A549 (cell line): ENCODE data around the gene MARF1.
"Not testable (repeated sequence)": the region's sequence is repeated elsewhere in the genome, so short reads cannot be mapped to it uniquely, and the experiment has no call there.

ENCODE experiments used
- CHD4 ChIP-seq: fragments of 200-600 bp; sonication (generic); IDR thresholded peaks from 2 replicates; pipeline ENCODE4 v1.6.1; 2016; ENCODE audit warnings: antibody characterized with exemption, mild to moderate bottlenecking, borderline replicate concordance
- JUNB ChIP-seq: fragments of >200 bp; sonication (Bioruptor Twin); formaldehyde crosslinking; IDR thresholded peaks from 2 replicates; pipeline ENCODE4 v1.6.1; 2016
- POLR2A ChIP-seq: IDR thresholded peaks from 2 replicates; pipeline ENCODE4 v1.6.1; 2012; ENCODE audit warnings: mild to moderate bottlenecking, low read length
- RAD21 ChIP-seq, 2 experiments: fragments of >200 bp in 1 of 2; sonication (Bioruptor Twin) in 1 of 2; formaldehyde crosslinking in 1 of 2; IDR thresholded peaks in 1 of 2; conservative IDR thresholded peaks in 1 of 2; 2 replicates in 1 of 2; 3 replicates in 1 of 2; pipeline ENCODE4 v1.6.1; 2012 to 2018; ENCODE audit warnings: inconsistent platforms in 1 of 2
- RARB ChIP-seq: fragments of 250-450 bp; sonication (Bioruptor Pico); IDR thresholded peaks from 2 replicates; pipeline ENCODE4 v1.8.0; 2021; ENCODE audit warnings: mild to moderate bottlenecking, moderate library complexity
- TP53 ChIP-seq: fragments of 250-450 bp; sonication (Bioruptor Pico); IDR thresholded peaks from 2 replicates; pipeline ENCODE4 v1.5.0; 2021; ENCODE audit warnings: mild to moderate bottlenecking, moderate library complexity
- TF ChIP-seq, protein P1 (sequence below): fragments of 200-600 bp; sonication (generic); IDR thresholded peaks from 2 replicates; pipeline ENCODE4 v1.6.1; 2016; ENCODE audit warnings: antibody characterized with exemption, mild to moderate bottlenecking, moderate library complexity
- TF ChIP-seq, protein P2 (sequence below): fragments of >200 bp; sonication (Bioruptor Twin); formaldehyde crosslinking; IDR thresholded peaks from 3 replicates; pipeline ENCODE4 v1.5.1; 2016

DNA sequence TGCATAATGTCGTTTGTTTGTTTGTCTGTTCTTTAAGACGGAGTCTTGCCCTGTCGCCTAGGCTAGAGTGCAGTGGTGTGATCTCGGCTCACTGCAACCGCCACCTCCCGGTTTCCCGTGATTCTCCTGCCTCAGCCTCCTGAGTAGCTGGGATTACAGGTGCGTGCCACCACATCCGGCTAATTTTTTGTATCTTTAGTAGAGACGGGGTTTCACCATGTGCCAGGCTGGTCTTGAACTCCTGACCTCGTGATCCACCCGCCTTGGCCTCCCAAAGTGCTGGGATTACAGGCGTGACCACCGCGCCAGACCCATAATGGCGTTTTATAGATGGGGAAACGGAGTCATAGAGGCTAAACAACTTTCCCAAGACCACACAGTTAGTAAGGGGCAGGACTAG, 6.4 kb upstream of the MARF1 start:
- not testable (repeated sequence) for TF ChIP-seq JUNB; CHD4; POLR2A; TP53 (CRISPR knock-in tag); RARB (CRISPR knock-in tag); RAD21 (conservative IDR thresholded peaks at IDR 0.05 in 1 of 2, IDR thresholded peaks at IDR 0.05 in 1 of 2)
- TF ChIP-seq, protein P1, sequence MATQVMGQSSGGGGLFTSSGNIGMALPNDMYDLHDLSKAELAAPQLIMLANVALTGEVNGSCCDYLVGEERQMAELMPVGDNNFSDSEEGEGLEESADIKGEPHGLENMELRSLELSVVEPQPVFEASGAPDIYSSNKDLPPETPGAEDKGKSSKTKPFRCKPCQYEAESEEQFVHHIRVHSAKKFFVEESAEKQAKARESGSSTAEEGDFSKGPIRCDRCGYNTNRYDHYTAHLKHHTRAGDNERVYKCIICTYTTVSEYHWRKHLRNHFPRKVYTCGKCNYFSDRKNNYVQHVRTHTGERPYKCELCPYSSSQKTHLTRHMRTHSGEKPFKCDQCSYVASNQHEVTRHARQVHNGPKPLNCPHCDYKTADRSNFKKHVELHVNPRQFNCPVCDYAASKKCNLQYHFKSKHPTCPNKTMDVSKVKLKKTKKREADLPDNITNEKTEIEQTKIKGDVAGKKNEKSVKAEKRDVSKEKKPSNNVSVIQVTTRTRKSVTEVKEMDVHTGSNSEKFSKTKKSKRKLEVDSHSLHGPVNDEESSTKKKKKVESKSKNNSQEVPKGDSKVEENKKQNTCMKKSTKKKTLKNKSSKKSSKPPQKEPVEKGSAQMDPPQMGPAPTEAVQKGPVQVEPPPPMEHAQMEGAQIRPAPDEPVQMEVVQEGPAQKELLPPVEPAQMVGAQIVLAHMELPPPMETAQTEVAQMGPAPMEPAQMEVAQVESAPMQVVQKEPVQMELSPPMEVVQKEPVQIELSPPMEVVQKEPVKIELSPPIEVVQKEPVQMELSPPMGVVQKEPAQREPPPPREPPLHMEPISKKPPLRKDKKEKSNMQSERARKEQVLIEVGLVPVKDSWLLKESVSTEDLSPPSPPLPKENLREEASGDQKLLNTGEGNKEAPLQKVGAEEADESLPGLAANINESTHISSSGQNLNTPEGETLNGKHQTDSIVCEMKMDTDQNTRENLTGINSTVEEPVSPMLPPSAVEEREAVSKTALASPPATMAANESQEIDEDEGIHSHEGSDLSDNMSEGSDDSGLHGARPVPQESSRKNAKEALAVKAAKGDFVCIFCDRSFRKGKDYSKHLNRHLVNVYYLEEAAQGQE: not testable (repeated sequence)
- TF ChIP-seq, protein P2, sequence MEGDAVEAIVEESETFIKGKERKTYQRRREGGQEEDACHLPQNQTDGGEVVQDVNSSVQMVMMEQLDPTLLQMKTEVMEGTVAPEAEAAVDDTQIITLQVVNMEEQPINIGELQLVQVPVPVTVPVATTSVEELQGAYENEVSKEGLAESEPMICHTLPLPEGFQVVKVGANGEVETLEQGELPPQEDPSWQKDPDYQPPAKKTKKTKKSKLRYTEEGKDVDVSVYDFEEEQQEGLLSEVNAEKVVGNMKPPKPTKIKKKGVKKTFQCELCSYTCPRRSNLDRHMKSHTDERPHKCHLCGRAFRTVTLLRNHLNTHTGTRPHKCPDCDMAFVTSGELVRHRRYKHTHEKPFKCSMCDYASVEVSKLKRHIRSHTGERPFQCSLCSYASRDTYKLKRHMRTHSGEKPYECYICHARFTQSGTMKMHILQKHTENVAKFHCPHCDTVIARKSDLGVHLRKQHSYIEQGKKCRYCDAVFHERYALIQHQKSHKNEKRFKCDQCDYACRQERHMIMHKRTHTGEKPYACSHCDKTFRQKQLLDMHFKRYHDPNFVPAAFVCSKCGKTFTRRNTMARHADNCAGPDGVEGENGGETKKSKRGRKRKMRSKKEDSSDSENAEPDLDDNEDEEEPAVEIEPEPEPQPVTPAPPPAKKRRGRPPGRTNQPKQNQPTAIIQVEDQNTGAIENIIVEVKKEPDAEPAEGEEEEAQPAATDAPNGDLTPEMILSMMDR: not testable (repeated sequence)
